Tibial nerve (tissue), 3 donors: ENCODE results near the gene ILDR1.

Experiments used
- POLR2A ChIP-seq, 2 donors: fragments of 450-650 bp; IDR thresholded peaks; one replicate each; pipeline ENCODE4 v1.6.1; 2017; ENCODE audit warnings: antibody characterized with exemption in 2 of 2, mild to moderate bottlenecking in 2 of 2, moderate library complexity in 2 of 2
- TF ChIP-seq, protein P1 (sequence below), 5 experiments: fragments of 200-600 bp in 3 of 5; fragments of 450-650 bp in 2 of 5; sonication (generic) in 3 of 5; IDR thresholded peaks; one replicate each; pipeline ENCODE4 v1.5.1; 2016 to 2019; ENCODE audit warnings: antibody characterized with exemption in 5 of 5, mild to moderate bottlenecking in 3 of 5, moderate library complexity in 2 of 5

DNA sequence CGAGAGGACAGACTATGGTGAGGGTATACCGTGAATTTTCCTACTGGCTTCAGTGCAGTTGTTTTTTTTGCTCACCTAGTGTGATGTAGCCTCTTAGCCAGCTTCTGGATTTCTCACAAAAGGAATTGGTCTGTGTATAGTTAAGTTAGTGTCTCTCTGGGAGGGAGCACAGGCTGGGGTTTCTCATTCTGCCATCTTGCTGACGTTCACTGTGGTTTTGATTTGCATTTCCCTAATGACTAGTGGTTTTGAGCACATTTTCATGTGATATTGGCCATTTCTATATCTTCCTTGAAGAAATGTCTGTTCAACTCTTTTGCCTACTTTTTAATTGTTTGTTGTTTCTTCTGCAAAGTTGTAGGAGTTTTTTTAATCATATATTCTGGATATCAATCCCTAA lies 30.9 kb upstream of the ILDR1 start:
- TF ChIP-seq, protein P1, sequence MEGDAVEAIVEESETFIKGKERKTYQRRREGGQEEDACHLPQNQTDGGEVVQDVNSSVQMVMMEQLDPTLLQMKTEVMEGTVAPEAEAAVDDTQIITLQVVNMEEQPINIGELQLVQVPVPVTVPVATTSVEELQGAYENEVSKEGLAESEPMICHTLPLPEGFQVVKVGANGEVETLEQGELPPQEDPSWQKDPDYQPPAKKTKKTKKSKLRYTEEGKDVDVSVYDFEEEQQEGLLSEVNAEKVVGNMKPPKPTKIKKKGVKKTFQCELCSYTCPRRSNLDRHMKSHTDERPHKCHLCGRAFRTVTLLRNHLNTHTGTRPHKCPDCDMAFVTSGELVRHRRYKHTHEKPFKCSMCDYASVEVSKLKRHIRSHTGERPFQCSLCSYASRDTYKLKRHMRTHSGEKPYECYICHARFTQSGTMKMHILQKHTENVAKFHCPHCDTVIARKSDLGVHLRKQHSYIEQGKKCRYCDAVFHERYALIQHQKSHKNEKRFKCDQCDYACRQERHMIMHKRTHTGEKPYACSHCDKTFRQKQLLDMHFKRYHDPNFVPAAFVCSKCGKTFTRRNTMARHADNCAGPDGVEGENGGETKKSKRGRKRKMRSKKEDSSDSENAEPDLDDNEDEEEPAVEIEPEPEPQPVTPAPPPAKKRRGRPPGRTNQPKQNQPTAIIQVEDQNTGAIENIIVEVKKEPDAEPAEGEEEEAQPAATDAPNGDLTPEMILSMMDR (IDR thresholded peaks at IDR 0.05), result no peak
- no peak for TF ChIP-seq POLR2A (IDR thresholded peaks at IDR 0.05)
